Upper lobe of left lung (tissue), 6 donors: Measurements from ENCODE around the gene STK11. TPM values are rescaled to one million over a fixed set of nuclear protein-coding genes. Genes with fewer than 3 reads are reported as not detected.

Experiments used
- ATAC-seq, 2 donors: fragments of 200-7000 bp; cut with Tn5 transposase; one replicate each; pipeline ENCODE4 v1.9.1; 2022; ENCODE audit warnings: mild to moderate bottlenecking in 2 of 2, moderate library complexity in 2 of 2; ENCODE audit not compliant: low FRiP score in 2 of 2
- DNase-seq, 2 donors: peaks; one replicate each; pipeline ENCODE4 v3.0.0-alpha.2; 2019 to 2020
- H3K27ac ChIP-seq, 4 donors: fragments of 200-600 bp; sonication (generic); one replicate each; pipeline ENCODE4 v1.5.1; 2016 to 2019
- H3K27me3 ChIP-seq, 4 donors: fragments of 200-600 bp; sonication (generic); one replicate each; pipeline ENCODE4 v1.5.1; 2017 to 2019
- H3K36me3 ChIP-seq, 4 donors: fragments of 200-600 bp; sonication (generic); one replicate each; pipeline ENCODE4 v1.5.1; 2016 to 2019
- H3K4me1 ChIP-seq, 4 donors: fragments of 200-600 bp; sonication (generic); one replicate each; pipeline ENCODE4 v1.5.1; 2018 to 2019
- H3K4me3 ChIP-seq, 4 donors: fragments of 200-600 bp; sonication (generic); one replicate each; pipeline ENCODE4 v1.5.1; 2017 to 2019; ENCODE audit warnings: mild to moderate bottlenecking in 2 of 4, moderate library complexity in 1 of 4
- H3K9me3 ChIP-seq, 4 donors: fragments of 200-600 bp; sonication (generic); one replicate each; pipeline ENCODE4 v1.5.1; 2018 to 2019
- EP300 ChIP-seq, 4 donors: sonication (generic); formaldehyde crosslinking; IDR thresholded peaks; one replicate each; pipeline ENCODE4 v1.5.1; 2017; ENCODE audit warnings: antibody characterized with exemption in 4 of 4, control low read depth in 2 of 4
- POLR2A ChIP-seq, 4 donors: fragments of 450-650 bp; IDR thresholded peaks; one replicate each; pipeline ENCODE4 v1.5.1; 2016 to 2017; ENCODE audit warnings: antibody characterized with exemption in 4 of 4, mild to moderate bottlenecking in 2 of 4
- POLR2AphosphoS5 ChIP-seq, 2 donors: sonication (generic); formaldehyde crosslinking; IDR thresholded peaks; one replicate each; pipeline ENCODE4 v1.5.1; 2017; ENCODE audit warnings: antibody characterized with exemption in 2 of 2
- WGBS, 2 donors: methylation state at CpG; one replicate each; pipeline ENCODE4 v1.1.5; 2017 to 2018; 5-methylcytosine and 5-hydroxymethylcytosine counted together
- total RNA-seq, 6 donors: library from RNA; depleted of rRNA in 4 of 6; stranded (reverse); fragments of >200 nt in 4 of 6; gene quantifications; one replicate each; pipeline versions ENCODE4 v1.1.0 to v1.2.1, GENCODE V29; 2016 to 2021
- TF ChIP-seq, protein P1 (sequence below), 6 experiments: fragments of 450-650 bp in 4 of 6; fragments of 200-600 bp in 2 of 6; sonication (generic) in 2 of 6; IDR thresholded peaks; one replicate each; pipeline ENCODE4 v1.5.1; 2016 to 2019; ENCODE audit warnings: antibody characterized with exemption in 6 of 6
- donor health status: DM: no; HTN: no; CAD: no; lungs with moderate emphysema.
- donor health status: DM: no; HTN: yes; CAD: no; lungs with severe emphysema.

Gene STK11
- total RNA-seq, 6 donors from 2014 or later, result 50.2 to 168 (median 63.2) TPM

DNA sequence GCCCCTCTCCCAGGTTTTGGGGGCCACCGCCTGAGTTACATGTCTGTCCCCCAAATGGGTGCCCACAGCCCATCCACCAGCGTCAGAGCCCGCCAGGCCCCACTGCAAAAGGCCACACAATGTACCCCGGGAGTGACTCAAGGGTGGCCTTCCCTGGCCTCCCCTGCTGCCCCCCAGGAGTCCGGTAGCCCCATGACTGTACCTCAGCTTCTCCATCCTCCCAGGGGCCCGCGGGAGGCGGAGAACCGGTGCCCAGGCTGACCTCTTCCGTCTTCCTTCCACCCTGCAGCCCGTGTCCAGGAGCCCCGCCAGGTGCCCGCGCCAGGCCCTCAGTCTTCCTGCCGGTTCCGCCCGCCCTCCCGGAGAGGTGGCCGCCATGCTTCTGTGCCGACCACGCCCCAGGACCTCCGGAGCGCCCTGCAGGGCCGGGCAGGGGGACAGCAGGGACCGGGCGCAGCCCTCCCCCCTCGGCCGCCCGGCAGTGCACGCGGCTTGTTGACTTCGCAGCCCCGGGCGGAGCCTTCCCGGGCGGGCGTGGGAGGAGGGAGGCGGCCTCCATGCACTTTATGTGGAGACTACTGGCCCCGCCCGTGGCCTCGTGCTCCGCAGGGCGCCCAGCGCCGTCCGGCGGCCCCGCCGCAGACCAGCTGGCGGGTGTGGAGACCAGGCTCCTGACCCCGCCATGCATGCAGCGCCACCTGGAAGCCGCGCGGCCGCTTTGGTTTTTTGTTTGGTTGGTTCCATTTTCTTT lies 21.9 kb downstream of the STK11 start:
- Histone ChIP-seq H3K4me1 (peaks cover 3 to 20% (median 9%) of the 10 kb centered on the region in 4 donors), H3K4me3 (no peak overlapping the region), H3K36me3 (peaks cover 0 to 60% (median 48%) of the 10 kb centered on the region in 4 donors), H3K27me3 (no peaks in the 10 kb centered on the region), H3K27ac (no peak overlapping the region), H3K9me3 (no peaks in the 10 kb centered on the region)
- DNase-seq, result peak in 1 of 2 donors; percentile 83
- no peak for ATAC-seq
- TF ChIP-seq, protein P1, sequence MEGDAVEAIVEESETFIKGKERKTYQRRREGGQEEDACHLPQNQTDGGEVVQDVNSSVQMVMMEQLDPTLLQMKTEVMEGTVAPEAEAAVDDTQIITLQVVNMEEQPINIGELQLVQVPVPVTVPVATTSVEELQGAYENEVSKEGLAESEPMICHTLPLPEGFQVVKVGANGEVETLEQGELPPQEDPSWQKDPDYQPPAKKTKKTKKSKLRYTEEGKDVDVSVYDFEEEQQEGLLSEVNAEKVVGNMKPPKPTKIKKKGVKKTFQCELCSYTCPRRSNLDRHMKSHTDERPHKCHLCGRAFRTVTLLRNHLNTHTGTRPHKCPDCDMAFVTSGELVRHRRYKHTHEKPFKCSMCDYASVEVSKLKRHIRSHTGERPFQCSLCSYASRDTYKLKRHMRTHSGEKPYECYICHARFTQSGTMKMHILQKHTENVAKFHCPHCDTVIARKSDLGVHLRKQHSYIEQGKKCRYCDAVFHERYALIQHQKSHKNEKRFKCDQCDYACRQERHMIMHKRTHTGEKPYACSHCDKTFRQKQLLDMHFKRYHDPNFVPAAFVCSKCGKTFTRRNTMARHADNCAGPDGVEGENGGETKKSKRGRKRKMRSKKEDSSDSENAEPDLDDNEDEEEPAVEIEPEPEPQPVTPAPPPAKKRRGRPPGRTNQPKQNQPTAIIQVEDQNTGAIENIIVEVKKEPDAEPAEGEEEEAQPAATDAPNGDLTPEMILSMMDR (IDR thresholded peaks at IDR 0.05), result no peak
- TF ChIP-seq EP300 (IDR thresholded peaks at IDR 0.05) (no peak), POLR2AphosphoS5 (IDR thresholded peaks at IDR 0.05) (no peak), POLR2A (IDR thresholded peaks at IDR 0.05) (no peak)
- WGBS, 2 donors, result 92 to 95% methylated on average over 37 to 56 of the region's 56 CpGs

GRCh38 chr19:1228161-1228957 lies 22.8 kb downstream of the STK11 start:
- TF ChIP-seq POLR2AphosphoS5 (IDR thresholded peaks at IDR 0.05) (no peak), EP300 (IDR thresholded peaks at IDR 0.05) (no peak), POLR2A (IDR thresholded peaks at IDR 0.05) (no peak)
- TF ChIP-seq, protein P1 (IDR thresholded peaks at IDR 0.05), result no peak
- no peaks in the 10 kb centered on the region for H3K27me3 ChIP-seq
- WGBS, 2 donors, result 97% methylated on average over 97 to 98 of the region's 100 CpGs
- no peak overlapping the region for H3K4me3 ChIP-seq
- peak in 1 of 2 donors; percentile 83 for DNase-seq
- no peaks in the 10 kb centered on the region for H3K9me3 ChIP-seq
- H3K27ac ChIP-seq, result no peak overlapping the region
- ATAC-seq, result no peak
- H3K4me1 ChIP-seq, result peaks cover 12 to 29% (median 18%) of the 10 kb centered on the region in 4 donors
- H3K36me3 ChIP-seq, result peaks cover 0 to 51% (median 42%) of the 10 kb centered on the region in 4 donors

DNA sequence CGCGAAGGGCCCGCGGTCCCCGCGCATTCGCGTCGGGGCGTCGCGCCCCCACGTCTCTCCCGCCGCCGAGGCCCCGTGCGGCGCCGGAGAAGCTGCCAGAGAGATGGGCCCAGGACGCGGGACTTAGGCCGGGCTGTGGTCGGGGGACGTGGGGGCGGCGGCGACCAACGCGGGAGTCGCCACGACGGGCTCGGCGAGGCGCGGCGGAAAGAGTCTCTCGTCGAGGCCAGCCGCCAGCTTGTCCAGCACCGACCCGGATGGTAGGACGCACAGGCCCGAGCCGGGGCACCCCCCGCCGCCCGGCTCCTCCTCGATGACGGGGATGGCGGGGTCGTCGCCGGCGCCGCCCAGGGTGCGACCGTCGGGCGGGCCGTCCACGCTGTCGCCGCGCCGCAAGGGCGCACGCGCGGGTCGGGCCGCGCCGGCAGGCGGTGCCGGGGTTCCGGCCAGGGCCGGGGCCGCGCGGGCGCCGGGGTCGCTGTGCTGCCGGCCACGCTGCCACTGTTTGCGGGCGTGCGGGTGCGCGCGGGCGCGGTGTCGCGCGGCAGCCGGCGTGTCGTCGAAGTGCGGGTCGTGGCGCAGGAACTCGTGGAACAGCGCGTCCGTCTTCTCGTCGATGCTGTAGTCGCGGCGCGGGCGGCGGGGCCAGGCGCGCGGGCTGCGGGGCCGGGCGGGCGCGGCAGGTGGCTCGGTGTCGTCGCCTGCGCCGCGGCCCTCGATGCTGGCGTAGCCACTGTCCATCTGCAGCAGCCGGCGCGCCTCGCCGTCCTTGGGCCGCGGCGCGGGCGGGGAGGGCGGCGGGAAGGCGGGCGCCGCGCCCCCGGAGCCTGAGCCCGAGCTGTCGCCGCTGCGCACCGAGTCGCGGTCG lies 23.7 kb downstream of the STK11 start:
- no peak overlapping the region for H3K4me3 ChIP-seq
- H3K27me3 ChIP-seq, result no peaks in the 10 kb centered on the region
- H3K4me1 ChIP-seq, result peaks cover 16 to 32% (median 23%) of the 10 kb centered on the region in 4 donors
- no peak overlapping the region for H3K27ac ChIP-seq
- TF ChIP-seq POLR2A (IDR thresholded peaks at IDR 0.05) (no peak), POLR2AphosphoS5 (IDR thresholded peaks at IDR 0.05) (no peak), EP300 (IDR thresholded peaks at IDR 0.05) (no peak)
- TF ChIP-seq, protein P1 (IDR thresholded peaks at IDR 0.05), result no peak
- H3K36me3 ChIP-seq, result peaks cover 0 to 42% (median 33%) of the 10 kb centered on the region in 4 donors
- no peak for ATAC-seq
- DNase-seq, result peak in 1 of 2 donors; percentile 83
- no peaks in the 10 kb centered on the region for H3K9me3 ChIP-seq
- 94 to 98% methylated on average over 136 to 143 of the region's 158 CpGs for WGBS, 2 donors

- H3K4me3 ChIP-seq, result no peak overlapping the region
- peaks cover 16 to 32% (median 23%) of the 10 kb centered on the region in 4 donors for H3K4me1 ChIP-seq
- H3K27ac ChIP-seq, result no peak overlapping the region
- ATAC-seq, result no peak
- 91 to 94% methylated on average over 9 to 58 of the region's 61 CpGs for WGBS, 2 donors
- no peaks in the 10 kb centered on the region for H3K27me3 ChIP-seq
- no peaks in the 10 kb centered on the region for H3K9me3 ChIP-seq
- H3K36me3 ChIP-seq, result peaks cover 0 to 33% (median 27%) of the 10 kb centered on the region in 4 donors
- TF ChIP-seq EP300 (IDR thresholded peaks at IDR 0.05) (no peak), POLR2AphosphoS5 (IDR thresholded peaks at IDR 0.05) (no peak), POLR2A (IDR thresholded peaks at IDR 0.05) (no peak)
- TF ChIP-seq, protein P1 (IDR thresholded peaks at IDR 0.05), result no peak
- no peak for DNase-seq
Measured at GRCh38 chr19:1229924-1230782, 24.6 kb downstream of the STK11 start.
